NCI-H146 treated with DMSO at 0.1 percent for 48 hours (cell line): ENCODE data around the gene PUSL1.
"Not testable (repeated sequence)": the region's sequence is repeated elsewhere in the genome, so short reads cannot be mapped to it uniquely, and the experiment has no call there.

Experiments used
- DNase-seq: peaks from one replicate; lab custom pipeline; 2025; ENCODE audit not compliant: unreplicated experiment; lab: John Stamatoyannopoulos, UW

The PUSL1 gene

DNA sequence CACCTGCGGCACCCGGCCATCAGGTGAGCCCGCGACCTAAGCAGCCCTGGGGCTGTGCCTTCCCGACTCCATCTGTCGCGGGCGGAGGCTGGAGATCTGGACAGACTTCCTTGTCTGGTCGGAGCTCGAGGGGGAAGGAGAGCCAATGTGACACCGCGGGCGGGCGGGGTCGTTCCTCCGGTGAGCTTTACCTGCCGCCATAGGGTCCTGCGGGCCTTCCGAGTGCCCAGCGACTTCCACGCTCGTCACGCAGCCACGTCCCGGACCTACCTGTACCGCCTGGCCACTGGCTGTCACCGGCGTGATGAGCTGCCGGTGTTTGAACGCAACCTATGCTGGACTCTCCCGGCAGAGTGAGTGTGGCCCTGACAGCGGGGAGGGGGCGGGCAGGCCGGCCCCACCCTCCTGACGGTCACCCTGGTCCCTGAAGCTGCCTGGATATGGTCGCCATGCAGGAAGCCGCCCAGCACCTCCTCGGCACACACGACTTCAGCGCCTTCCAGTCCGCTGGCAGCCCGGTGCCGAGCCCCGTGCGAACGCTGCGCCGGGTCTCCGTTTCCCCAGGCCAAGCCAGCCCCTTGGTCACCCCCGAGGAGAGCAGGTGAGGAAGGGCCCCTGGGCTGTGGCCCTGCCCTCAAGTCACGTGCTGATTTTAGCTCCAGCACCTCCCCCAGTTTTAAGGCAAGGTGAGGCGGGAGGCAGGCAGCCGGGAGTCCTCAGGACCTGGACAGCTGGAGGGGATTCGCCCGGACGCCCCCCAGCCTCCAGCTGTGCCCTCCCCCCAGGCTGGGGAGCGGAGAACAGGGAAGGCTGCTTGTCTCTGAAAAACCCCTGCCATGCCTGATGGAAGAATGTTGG is 1.1 kb downstream of the PUSL1 start:
- DNase-seq, result no peak

DNA sequence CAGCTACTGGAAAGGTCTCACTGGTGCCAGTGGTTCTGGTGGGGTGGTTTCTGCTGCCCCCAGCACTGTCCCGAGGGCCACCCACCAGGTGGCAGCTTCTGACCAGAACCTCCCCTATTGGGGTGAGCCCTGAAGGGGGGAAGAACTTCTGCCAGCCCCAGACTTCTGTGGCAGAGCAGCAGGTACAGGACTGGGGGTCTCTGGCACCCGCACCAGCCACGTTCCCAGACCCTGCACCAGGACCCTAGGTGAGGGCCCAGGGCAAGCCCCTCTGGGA is 1.6 kb downstream of the PUSL1 start:
- DNase-seq, result no peak

DNA sequence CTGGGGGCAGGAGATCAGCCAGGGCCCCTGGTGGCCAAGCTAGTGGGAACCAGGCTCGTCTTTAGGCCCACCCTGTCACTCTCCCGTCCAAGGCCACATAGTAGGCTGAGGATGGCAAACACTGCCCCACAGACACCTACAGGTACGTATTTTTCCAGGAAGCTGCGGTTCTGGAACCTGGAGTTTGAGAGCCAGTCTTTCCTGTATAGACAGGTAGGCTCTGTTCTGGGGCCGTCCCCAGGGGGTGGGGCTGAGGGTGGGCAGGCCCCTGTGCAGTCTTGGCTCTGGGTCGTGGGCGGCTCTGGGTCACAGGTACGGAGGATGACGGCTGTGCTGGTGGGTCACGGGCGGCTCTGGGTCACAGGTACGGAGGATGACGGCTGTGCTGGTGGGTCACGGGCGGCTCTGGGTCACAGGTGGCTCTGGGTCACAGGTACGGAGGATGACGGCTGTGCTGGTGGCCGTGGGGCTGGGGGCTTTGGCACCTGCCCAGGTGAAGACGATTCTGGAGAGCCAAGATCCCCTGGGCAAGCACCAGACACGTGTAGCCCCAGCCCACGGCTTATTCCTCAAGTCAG is 2.2 kb downstream of the PUSL1 start:
- no peak for DNase-seq

DNA sequence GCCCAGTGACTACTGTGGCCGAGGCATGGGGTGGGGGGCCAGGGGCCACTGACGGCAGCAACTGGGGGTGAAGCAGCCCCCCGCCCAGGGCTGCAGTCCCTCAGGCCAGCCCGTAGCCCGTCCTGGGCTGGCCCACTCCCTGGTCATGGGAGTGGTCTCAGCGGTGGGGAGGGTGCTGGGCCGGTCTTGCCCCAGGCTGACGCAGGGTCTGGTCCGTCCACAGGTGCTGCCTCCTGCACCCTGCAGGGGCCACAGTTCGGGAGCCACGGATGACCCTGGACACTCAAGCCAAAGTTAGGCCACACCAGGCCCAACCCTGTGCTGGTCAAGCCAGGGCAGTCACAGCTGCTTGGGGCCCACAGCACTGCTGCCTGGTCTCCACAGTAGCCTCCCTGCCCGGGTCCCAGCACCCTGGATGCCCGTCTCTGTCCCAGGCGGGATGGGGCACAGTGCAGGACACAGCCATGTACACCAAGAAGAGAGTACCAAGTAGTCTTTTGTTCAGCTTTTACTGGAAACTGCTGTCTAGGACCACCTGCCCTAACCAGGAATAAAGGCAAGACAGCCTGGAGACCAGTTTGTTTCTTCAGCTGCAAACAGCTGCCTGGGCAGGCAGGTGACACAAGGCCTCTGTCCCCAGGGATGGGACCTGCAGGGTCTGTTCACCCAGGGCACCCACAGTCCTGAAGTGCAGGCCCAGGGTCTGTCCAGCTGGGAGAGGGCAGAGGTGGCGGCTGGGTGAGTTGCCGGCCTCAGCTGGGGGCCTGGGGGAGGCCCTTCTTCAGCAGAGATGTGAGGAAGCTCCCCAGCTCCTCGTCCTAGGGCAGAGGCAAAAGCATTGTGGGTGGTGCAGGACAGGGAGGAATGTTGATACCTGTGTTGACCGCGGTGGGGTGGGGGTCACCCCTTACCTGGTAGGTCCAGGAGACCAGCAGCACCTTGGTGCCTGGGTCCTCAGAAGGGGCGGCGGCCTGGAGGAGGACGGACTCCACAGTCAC is 3.0 kb downstream of the PUSL1 start:
- DNase-seq, result no peak

DNA sequence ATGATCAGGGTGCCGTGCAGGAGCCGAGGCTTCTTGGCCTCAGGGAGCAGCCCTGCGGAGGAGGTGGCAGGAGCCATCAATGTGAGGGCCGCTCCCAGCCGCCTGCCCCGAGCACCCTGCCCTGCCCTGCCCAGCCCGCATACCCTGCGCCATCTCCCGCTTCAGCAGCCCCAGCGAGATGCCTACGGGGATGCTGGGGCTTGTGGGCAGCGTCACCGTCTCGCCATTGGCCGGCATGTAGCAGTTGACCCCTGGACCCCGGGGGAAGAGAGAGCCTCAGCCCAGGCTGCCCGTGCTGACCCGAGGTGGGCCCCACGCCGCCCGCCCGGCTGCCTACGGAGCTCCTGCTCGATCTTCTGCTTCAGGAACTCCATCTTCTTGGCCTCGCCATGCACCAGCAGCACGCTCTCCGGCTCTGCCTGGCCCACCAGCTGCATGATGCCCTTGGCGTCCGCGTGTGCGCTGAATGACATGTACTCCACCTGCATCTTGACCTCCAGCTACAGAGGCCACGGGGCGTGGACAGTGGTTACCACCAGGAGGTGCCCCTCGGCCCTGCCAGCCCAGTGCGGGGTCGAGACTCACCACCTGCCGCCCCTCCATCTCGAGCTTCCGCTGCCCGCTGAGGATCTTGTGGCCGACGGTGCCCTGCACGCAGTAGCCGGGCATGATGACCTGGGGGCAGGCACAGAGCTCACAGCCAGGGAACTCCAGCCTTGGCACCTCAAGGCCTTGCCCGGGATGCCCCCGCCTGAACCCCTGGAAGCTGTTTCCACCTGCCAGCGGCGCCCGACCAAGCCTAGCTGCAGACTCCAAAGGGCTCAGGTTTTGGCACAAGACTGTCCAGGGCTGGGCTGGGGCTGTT is 4.3 kb downstream of the PUSL1 start:
- no peak for DNase-seq

DNA sequence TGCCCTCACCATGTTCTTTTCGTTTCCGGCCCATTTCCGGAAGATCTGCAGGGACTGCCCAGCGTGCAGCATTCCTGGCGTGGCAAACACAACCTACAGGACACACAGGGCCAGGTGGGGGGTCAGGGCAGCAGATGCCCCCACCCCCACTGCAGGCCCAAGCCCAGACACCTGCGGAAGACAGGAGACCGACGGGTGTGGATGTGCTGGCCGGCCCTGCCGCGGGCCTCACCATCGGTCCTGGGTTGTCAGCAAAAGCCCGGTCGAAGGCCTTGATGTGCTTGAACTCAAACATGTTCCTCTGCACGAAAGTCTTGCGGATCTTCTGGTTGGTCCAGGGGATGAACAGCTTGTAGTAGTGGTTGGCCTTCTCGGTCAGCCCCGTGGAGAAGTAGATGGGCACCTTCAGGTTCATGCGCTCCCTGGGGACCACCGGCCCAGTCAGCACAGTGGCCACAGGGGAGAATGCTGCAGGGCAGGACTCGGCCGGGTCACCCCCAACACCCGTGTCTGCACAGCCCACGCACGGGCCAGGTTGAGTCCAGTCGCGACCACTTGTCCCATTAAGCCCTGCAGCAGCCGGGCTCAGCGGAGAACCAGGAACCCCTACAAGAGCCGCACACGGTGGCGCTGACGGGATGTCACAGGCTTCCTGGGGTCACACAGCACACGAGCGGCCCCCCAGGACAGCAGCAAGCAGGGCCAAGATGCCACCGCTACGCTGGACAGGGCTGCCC is 5.3 kb downstream of the PUSL1 start:
- no peak for DNase-seq

DNA sequence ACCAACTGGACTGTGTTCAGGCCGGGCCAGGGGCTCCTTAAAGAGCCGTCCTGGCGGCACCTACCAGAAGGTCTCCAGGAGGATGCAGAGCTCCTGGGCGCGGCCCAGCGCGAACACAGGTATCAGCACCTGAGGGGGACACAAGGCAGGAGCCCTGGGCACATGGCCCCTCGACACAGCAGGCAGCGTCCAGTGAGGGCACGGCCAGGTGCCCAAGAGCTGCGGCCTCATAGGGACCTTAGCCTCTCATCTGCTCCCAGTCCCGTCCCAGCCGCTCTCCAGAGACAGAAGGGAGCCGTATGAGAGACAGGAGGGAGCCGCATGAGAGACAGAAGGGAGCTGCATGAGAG is 5.8 kb downstream of the PUSL1 start:
- DNase-seq, result no peak

DNA sequence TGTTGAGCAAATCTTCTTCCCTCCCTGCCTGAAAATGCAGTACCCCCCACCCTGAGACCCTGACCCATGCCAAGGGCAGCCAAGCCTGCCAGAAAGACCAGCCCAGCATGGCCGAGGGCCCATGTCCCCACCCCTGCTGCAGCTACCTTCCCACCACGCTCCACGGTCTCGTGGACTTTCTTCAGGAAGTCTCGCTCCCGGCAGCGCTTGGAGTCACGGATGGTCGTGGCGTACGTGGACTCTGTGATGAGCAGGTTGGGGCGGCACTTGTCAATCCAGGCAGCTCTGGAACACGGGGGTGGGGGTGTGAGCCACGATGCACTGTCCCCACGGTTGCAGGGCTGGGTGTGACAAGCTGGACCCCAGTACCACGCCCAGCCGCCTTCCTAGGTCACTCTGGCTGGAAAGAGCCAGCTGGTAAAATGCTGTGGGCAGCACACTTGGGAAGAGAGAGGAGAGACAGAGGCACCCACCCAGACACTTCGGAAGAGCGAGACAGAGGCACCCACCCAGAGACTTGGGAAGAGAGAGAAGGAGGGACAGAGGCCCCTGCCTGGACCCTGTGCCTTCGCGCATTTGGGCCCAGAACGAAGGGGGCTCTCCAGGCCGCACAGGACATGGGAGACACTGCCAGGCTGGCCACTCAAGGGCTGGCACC is 6.4 kb downstream of the PUSL1 start:
- no peak for DNase-seq

DNA sequence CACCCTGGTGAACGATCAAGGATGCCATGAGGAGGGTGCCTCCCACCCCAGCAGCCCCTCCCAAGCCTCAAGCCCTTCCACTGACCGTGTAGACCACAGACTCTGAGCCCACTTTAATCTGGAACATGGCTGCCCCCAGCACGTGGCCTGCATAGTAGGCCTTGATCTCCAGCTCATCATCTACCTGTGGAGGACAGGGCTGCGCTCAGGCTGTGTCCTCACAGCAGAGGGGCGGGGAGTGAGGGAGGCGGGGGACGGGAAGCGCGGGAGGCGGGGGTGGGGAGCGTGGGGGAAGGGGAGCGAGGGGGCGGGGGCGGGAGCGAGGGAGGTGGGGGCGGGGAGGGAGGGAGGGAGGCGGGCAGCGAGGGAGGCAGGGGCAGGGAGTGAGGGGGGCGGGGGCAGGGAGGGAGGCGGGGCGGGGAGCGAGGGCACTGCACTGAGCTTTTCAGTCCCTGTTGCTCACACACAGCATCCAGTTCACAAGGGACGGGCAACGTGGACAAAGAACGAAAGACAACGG is 7.1 kb downstream of the PUSL1 start:
- DNase-seq, result no peak

DNA sequence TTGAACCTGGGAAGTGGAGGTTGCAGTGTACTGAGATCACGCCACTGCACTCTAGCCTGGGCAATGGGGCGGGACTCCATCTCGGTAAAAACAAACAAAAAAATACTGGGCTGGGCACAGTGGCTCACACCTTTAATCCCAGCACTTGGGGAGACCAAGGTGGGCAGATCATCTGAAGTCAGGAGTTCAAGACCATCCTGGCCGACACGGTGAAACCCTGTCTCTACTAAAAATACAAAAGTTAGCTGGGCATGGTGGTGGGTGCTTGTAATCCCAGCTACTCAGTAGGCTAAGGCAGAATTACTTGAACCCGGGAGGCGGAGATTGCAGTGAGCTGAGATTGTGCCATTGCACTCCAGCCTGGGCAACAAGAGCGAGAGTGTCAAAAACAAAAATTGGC is 7.8 kb downstream of the PUSL1 start:
- DNase-seq, result not testable (repeated sequence)

DNA sequence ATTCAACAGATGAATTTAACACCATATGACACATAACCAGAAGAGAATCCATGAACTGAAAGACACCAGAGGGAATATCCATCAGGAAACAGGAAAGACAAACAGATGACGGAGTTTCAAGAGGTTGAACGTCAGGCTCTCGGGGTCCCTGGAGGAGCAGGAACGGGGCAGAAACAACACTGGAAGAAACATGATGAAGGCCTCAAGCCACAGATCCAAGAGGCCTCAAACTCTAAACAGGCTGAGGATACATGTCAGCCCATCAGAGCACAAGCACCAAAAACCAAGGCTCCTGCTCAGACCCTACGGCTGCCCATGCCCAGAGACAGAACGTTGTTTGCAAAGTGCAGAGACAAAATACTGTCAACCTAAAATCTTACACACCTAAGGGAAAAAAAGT is 9.0 kb downstream of the PUSL1 start:
- DNase-seq, result no peak

DNA sequence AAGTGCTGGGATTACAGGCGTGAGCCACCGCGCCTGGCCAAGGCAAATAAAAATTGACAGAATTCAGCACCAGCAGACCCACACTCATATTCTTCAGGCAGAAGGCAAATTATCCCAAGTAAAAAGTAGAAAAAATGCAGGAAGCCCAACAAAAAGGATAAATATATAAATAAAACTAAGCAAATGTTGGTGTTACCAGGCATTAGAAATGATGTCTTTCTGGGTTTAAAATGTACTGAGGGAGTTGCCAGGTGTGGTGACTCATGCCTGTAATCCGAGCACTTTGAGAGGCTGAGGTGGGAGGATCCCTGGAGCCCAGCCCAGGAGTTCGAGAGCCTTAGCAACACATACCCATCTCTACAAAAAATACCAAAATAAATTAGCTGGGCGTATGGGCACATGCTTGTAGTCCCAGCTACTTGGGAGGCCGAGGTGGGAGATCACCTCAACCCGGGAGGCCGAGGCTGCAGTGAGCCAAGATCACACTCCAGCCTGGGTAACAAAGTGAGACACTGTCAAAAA is 9.8 kb downstream of the PUSL1 start:
- no peak for DNase-seq

DNA sequence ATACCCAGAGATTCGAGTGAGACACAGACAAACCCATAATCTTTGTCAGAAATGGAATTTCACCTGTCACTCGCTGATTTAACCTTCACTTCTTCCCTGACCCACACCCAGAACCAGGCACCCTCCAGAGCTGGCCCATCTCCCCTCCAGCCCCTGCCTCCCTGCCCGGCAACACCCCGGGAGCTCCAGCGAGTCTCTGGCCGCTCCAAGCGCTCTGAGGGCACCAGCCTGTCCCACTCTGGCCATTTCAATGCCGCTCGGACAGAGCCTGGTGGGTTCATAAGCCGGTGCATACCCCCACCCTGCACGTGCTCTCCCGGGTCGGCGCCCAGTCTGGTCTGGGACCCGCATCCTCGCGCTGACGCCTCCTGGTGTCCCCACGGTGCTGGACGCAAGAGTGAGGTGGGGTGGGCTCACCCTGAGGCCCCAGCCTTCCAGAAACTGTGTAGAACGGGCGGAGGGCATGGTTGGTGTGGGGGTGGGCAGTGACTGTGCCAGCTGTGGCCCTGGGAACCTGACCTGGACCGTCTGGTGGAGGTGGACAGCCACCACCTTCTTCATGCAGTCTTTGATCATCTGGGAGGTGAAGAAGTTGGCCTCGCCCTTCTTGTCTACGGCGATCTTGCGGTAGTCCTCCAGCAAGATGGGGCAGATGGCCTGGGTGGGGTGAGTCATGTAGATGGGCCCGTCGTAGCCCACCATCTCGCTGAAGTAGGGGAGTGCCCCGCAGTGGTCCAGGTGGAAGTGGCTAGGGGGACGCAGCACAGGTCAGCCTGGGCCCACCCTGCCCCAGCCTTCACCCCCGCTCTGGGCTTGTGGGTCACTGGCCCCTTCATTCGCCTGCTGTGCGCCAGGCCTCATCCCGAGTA is 10.6 kb downstream of the PUSL1 start:
- no peak for DNase-seq

DNA sequence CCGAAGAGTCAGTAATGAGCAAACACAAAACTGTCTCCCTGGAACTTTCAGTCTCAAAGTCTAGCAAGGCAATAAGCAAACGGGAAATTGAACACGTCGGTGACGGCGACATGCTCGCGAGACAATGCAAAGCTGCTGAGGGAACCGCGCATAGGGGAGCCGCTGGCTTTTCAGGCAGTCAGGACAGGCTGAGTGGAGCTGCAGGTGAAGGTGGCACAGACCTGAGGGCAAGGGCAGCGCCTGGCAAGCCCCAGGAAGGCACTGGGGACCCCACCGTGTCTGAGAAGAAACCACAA is 11.2 kb downstream of the PUSL1 start:
- DNase-seq, result no peak

DNA sequence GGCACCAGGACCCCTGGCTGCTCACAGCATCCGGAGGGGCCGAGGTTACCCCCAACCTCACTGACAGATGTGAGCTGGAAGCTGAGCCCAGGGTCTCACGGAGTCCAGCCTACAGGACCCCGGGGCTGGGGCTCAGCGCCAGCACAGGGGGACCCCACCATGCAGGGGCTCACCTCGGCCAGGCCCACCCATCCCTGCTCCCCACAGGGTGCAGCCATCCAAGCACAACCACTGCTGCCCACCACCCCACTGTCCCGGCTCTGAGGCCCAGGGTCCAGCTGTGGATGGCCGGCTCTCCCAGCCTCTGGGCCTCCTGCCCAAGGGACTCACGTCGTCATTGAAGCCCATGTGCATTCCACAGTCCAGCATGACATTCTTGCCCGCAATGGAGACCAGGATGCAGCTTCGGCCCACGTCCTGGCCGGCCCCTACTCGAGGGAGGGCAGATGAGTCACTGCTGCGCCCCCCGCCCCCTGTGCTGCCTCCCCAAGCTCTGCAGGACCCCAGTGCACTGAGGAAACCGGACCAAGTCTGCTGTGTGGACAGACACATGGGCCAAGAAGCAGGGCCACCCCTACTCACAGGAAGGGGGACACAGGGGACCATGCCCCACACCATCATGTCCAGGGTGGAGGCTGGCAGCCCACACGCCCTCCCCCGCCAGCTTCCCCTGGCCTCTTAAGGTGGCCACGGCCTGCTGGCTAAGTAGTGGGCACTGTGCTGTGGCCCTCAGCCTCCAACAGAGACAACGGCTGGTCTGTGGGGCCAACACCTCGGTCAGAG is 12.5 kb downstream of the PUSL1 start:
- DNase-seq, result no peak

DNA sequence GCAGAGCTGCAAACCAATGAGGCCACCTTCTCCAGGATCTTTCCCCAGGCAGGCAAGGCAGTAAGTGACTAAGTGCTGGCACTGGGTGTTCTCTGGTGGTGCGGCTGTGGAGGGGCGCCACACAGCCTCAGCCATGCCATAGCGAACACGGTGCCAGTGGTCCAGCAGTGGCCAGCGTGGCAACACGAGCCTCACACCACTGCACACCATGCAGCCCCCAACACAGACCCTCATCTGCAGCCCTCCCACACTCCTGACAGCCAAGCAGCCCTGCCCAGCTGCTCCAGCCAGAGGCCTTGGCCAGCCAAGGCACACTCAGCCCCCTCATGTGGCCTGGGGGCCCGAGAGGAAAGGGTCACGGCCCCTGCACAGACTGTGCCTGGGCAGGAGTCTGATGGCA is 13.1 kb downstream of the PUSL1 start:
- no peak for DNase-seq

DNA sequence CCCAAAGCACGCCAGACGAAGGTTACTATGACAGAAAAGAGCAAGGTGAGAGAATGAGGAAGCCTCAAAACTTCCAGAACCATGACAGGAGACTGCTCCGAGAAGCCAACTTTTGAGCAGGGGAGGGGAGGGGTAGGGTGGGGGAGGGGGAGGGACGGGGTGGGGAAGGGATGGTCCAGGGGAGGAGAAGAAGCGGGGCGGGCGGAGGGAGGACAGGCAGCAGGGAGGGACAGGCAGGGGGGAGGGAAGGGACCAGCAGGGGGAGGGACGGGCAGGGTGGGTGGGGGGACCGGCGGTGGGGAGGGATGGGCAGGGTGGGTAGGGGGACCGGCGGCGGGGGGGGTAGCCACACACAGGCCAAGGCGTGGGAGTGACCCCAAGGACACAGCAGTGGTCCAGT is 14.0 kb downstream of the PUSL1 start:
- DNase-seq, result no peak

DNA sequence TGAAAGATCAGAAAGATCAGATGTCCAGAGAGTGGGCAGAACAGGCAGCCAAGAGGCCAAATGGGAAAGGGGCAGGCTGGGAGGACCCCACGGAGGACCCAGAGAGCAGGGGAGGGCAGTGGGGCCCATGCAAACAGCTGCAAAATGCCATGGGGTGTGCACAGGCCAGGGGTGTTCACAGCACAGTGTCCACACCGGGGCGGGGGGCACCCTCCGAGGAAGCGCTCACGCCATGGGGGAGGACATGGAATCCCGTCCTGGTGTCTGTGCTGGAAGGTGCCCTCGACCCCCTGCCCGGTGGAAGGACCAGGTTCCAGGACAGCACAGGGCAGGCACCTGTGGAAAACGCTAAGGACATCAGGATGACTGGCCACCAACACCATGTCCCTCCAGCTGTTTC is 14.6 kb downstream of the PUSL1 start:
- DNase-seq, result no peak
